ENCODE measurements around the gene WHRN.

WHRN gene

GRCh38 chr9:114404531-114404930 lies 100.7 kb downstream of the WHRN start:
- DNase-seq = no peak
- no peak overlapping the region for H3K27ac ChIP-seq
- no peaks in the 10 kb centered on the region for H3K27me3 ChIP-seq (replicated peaks)
- TF ChIP-seq CTCF (IDR thresholded peaks at IDR 0.05; ENCODE audit: low read depth, low read length, missing control alignments) = no peak
- H3K4me3 ChIP-seq (ENCODE audit: low read depth, low read length) = no peak overlapping the region
- no peaks in the 10 kb centered on the region for H3K36me3 ChIP-seq (replicated peaks)
- in situ Hi-C loops (cut with HindIII; ENCODE audit: low pct_ligation_motif_present, low sequenced_read_pairs) = no loop called here

- TF ChIP-seq CTCF (IDR thresholded peaks at IDR 0.05; ENCODE audit: low read depth, low read length, missing control alignments) = no peak
- no peak for DNase-seq
- Histone ChIP-seq H3K27ac (no peak overlapping the region), H3K27me3 (replicated peaks) (no peaks in the 10 kb centered on the region), H3K4me3 (ENCODE audit: low read depth, low read length) (no peak overlapping the region), H3K36me3 (replicated peaks) (no peaks in the 10 kb centered on the region)
- in situ Hi-C loops (cut with HindIII; ENCODE audit: low pct_ligation_motif_present, low sequenced_read_pairs) = no loop called here
These were observed 102.0 kb downstream of the WHRN start for GRCh38 chr9:114403153-114403756.

- DNase-seq = no peak
- Histone ChIP-seq H3K36me3 (replicated peaks) (no peaks in the 10 kb centered on the region), H3K4me3 (ENCODE audit: low read depth, low read length) (no peak overlapping the region), H3K27me3 (replicated peaks) (no peaks in the 10 kb centered on the region), H3K27ac (no peak overlapping the region)
- no peak for TF ChIP-seq CTCF (IDR thresholded peaks at IDR 0.05; ENCODE audit: low read depth, low read length, missing control alignments)
- in situ Hi-C loops (cut with HindIII; ENCODE audit: low pct_ligation_motif_present, low sequenced_read_pairs) = no loop called here
These were observed 103.9 kb downstream of the WHRN start for GRCh38 chr9:114401344-114401743.

GRCh38 chr9:114400772-114401171 lies 104.5 kb downstream of the WHRN start:
- Histone ChIP-seq H3K36me3 (replicated peaks) (no peaks in the 10 kb centered on the region), H3K27me3 (replicated peaks) (no peaks in the 10 kb centered on the region), H3K4me3 (ENCODE audit: low read depth, low read length) (no peak overlapping the region), H3K27ac (no peak overlapping the region)
- DNase-seq = no peak
- in situ Hi-C loops (cut with HindIII; ENCODE audit: low pct_ligation_motif_present, low sequenced_read_pairs) = no loop called here
- no peak for TF ChIP-seq CTCF (IDR thresholded peaks at IDR 0.05; ENCODE audit: low read depth, low read length, missing control alignments)

GRCh38 chr9:114400219-114400618 lies 105.1 kb downstream of the WHRN start:
- H3K27ac ChIP-seq = no peak overlapping the region
- H3K27me3 ChIP-seq (replicated peaks) = no peaks in the 10 kb centered on the region
- DNase-seq = no peak
- no peaks in the 10 kb centered on the region for H3K36me3 ChIP-seq (replicated peaks)
- H3K4me3 ChIP-seq (ENCODE audit: low read depth, low read length) = no peak overlapping the region
- in situ Hi-C loops (cut with HindIII; ENCODE audit: low pct_ligation_motif_present, low sequenced_read_pairs) = no loop called here
- no peak for TF ChIP-seq CTCF (IDR thresholded peaks at IDR 0.05; ENCODE audit: low read depth, low read length, missing control alignments)

- Histone ChIP-seq H3K27ac (no peak overlapping the region), H3K27me3 (replicated peaks) (no peaks in the 10 kb centered on the region), H3K36me3 (replicated peaks) (no peaks in the 10 kb centered on the region), H3K4me3 (ENCODE audit: low read depth, low read length) (no peak overlapping the region)
- no peak for TF ChIP-seq CTCF (IDR thresholded peaks at IDR 0.05; ENCODE audit: low read depth, low read length, missing control alignments)
- no peak for DNase-seq
- in situ Hi-C loops (cut with HindIII; ENCODE audit: low pct_ligation_motif_present, low sequenced_read_pairs) = no loop called here
These were observed 105.9 kb downstream of the WHRN start for GRCh38 chr9:114399381-114399780.

Measured in brain microvascular endothelial cell (primary cell).